H9 (cell line): ENCODE results near the gene LSS. TPM values are rescaled to one million over a fixed set of nuclear protein-coding genes. Genes with fewer than 3 reads are reported as not detected.

ENCODE experiments used
- DNase-seq: peaks from one replicate; pipeline ENCODE4 v3.0.0-alpha.2; 2017
- H2AFZ ChIP-seq: one replicate; pipeline ENCODE4 v1.6.1; 2013; ENCODE audit warnings: mild to moderate bottlenecking, low read length, control low read depth, moderate library complexity
- H2AK5ac ChIP-seq: 2 replicates; pipeline ENCODE4 v1.6.1; 2013; ENCODE audit warnings: low read length, control low read depth, mixed read lengths; ENCODE audit not compliant: insufficient read length
- H2BK120ac ChIP-seq: one replicate; pipeline ENCODE4 v1.6.1; 2013; ENCODE audit warnings: low read depth, mild to moderate bottlenecking, low read length, control low read depth, inconsistent platforms; ENCODE audit not compliant: poor library complexity, severe bottlenecking
- H2BK12ac ChIP-seq: 2 replicates; pipeline ENCODE4 v1.6.1; 2013; ENCODE audit warnings: low read length, control low read depth, mixed read lengths, low read depth; ENCODE audit not compliant: insufficient read length
- H2BK15ac ChIP-seq: 2 replicates; pipeline ENCODE4 v1.6.1; 2013; ENCODE audit warnings: low read depth, low read length, control low read depth
- H2BK20ac ChIP-seq: one replicate; pipeline ENCODE4 v1.6.1; 2013; ENCODE audit warnings: low read depth, mild to moderate bottlenecking, low read length, control low read depth, inconsistent platforms; ENCODE audit not compliant: poor library complexity, severe bottlenecking
- H2BK5ac ChIP-seq: 2 replicates; pipeline ENCODE4 v1.6.1; 2013; ENCODE audit warnings: low read length, control low read depth, mixed read lengths; ENCODE audit not compliant: insufficient read length
- H3K14ac ChIP-seq: 2 replicates; pipeline ENCODE4 v1.6.1; 2013; ENCODE audit warnings: low read length, control low read depth; ENCODE audit not compliant: insufficient read depth
- H3K18ac ChIP-seq: 2 replicates; pipeline ENCODE4 v1.6.1; 2013; ENCODE audit warnings: low read depth, mild to moderate bottlenecking, mixed read lengths, low read length, control low read depth; ENCODE audit not compliant: insufficient read length
- H3K23ac ChIP-seq: 2 replicates; pipeline ENCODE4 v1.6.1; 2013; ENCODE audit warnings: low read length, control low read depth, mixed read lengths, low read depth; ENCODE audit not compliant: insufficient read length
- H3K23me2 ChIP-seq: 2 replicates; pipeline ENCODE4 v1.6.1; 2013; ENCODE audit warnings: low read depth, mild to moderate bottlenecking, mixed read lengths, low read length, control low read depth; ENCODE audit not compliant: insufficient read length, poor library complexity, severe bottlenecking
- H3K27ac ChIP-seq: 2 replicates; pipeline ENCODE4 v1.5.1; 2013; ENCODE audit warnings: low read length, control low read depth, mixed read lengths, low read depth; ENCODE audit not compliant: insufficient read length
- H3K27me3 ChIP-seq: 2 replicates; pipeline ENCODE4 v1.6.1; 2013; ENCODE audit warnings: low read length, control low read depth, inconsistent platforms; ENCODE audit not compliant: insufficient read depth
- H3K4ac ChIP-seq: 2 replicates; pipeline ENCODE4 v1.6.1; 2013; ENCODE audit warnings: low read depth, mild to moderate bottlenecking, control low read depth, inconsistent platforms, low read length, moderate library complexity
- H3K4me1 ChIP-seq: 2 replicates; pipeline ENCODE4 v1.6.1; 2013; ENCODE audit warnings: low read length, control low read depth, inconsistent platforms; ENCODE audit not compliant: insufficient read depth
- H3K4me2 ChIP-seq: 2 replicates; pipeline ENCODE4 v1.6.1; 2013; ENCODE audit warnings: low read length, control low read depth, mixed read lengths; ENCODE audit not compliant: insufficient read length, insufficient read depth
- H3K56ac ChIP-seq: 2 replicates; pipeline ENCODE4 v1.6.1; 2013; ENCODE audit warnings: low read depth, mild to moderate bottlenecking, mixed read lengths, low read length, control low read depth; ENCODE audit not compliant: insufficient read length
- H3K79me1 ChIP-seq: 2 replicates; pipeline ENCODE4 v1.6.1; 2013; ENCODE audit warnings: low read depth, mild to moderate bottlenecking, moderate library complexity, low read length, control low read depth, inconsistent platforms; ENCODE audit not compliant: insufficient read depth, poor library complexity, severe bottlenecking
- H3K79me2 ChIP-seq: 2 replicates; pipeline ENCODE4 v1.6.1; 2013; ENCODE audit warnings: low read length, control low read depth, inconsistent platforms; ENCODE audit not compliant: insufficient read depth
- H3K9ac ChIP-seq: 2 replicates; pipeline ENCODE4 v1.6.1; 2013; ENCODE audit warnings: low read length, control low read depth, mixed read lengths; ENCODE audit not compliant: insufficient read length; ENCODE audit errors: extremely low read depth
- H3K9me3 ChIP-seq: one replicate; pipeline ENCODE4 v1.6.1; 2013; ENCODE audit warnings: low read depth, low read length, inconsistent platforms; ENCODE audit not compliant: control insufficient read depth
- H3T11ph ChIP-seq: one replicate; pipeline ENCODE4 v1.6.1; 2013; ENCODE audit warnings: mild to moderate bottlenecking, low read length, control low read depth, inconsistent platforms
- H4K20me1 ChIP-seq: one replicate; pipeline ENCODE4 v1.6.1; 2013; ENCODE audit not compliant: control insufficient read depth, insufficient read length, insufficient read depth
- H4K5ac ChIP-seq: 2 replicates; pipeline ENCODE4 v1.6.1; 2013; ENCODE audit warnings: low read depth, mild to moderate bottlenecking, mixed read lengths, low read length, control low read depth; ENCODE audit not compliant: insufficient read length
- H4K8ac ChIP-seq: replicated peaks from 2 replicates; pipeline ENCODE4 v1.6.1; 2013; ENCODE audit warnings: low read length, control low read depth, mixed read lengths, low read depth; ENCODE audit not compliant: insufficient read length
- H4K91ac ChIP-seq: 2 replicates; pipeline ENCODE4 v1.6.1; 2013; ENCODE audit warnings: low read depth, mild to moderate bottlenecking, moderate library complexity, mixed read lengths, low read length, control low read depth; ENCODE audit not compliant: insufficient read length
- H3K27ac Mint-ChIP-seq, 3 experiments: 2 replicates in 2 of 3; 3 replicates in 1 of 3; pipeline ENCODE4 v1.8.0; 2020 to 2021; ENCODE audit warnings: mixed read lengths in 3 of 3, mild to moderate bottlenecking in 1 of 3, moderate library complexity in 1 of 3
- H3K27me3 Mint-ChIP-seq: 2 replicates; pipeline ENCODE4 v1.8.0; 2021; ENCODE audit warnings: low read depth, mild to moderate bottlenecking, moderate library complexity, mixed read lengths
- H3K36me3 Mint-ChIP-seq, 3 experiments: 2 replicates in 2 of 3; 3 replicates in 1 of 3; pipeline ENCODE4 v1.8.0; 2020 to 2021; ENCODE audit warnings: low read depth in 3 of 3, mixed read lengths in 3 of 3; ENCODE audit not compliant: insufficient read depth in 1 of 3
- H3K4me1 Mint-ChIP-seq, 2 experiments: 2 replicates each; pipeline ENCODE4 v1.8.0; 2020; ENCODE audit warnings: mixed read lengths in 2 of 2
- H3K4me3 Mint-ChIP-seq, 2 experiments: 2 replicates in 1 of 2; 3 replicates in 1 of 2; pipeline ENCODE4 v1.8.0; 2020 to 2021; ENCODE audit warnings: mild to moderate bottlenecking in 2 of 2, mixed read lengths in 2 of 2, moderate library complexity in 1 of 2
- H3K9me3 Mint-ChIP-seq, 2 experiments: 2 replicates in 1 of 2; 3 replicates in 1 of 2; pipeline ENCODE4 v1.8.0; 2020; ENCODE audit warnings: mild to moderate bottlenecking in 2 of 2, mixed read lengths in 2 of 2, moderate library complexity in 1 of 2
- CTCF ChIP-seq: fragments of 200-600 bp; sonication (generic); conservative IDR thresholded peaks from 3 replicates; pipeline ENCODE4 v1.8.0; 2021; ENCODE audit warnings: antibody characterized with exemption, mild to moderate bottlenecking
- WGBS: extraction: QIAGEN DNeasy Blood & Tissue Kit; methylation state at CpG from one replicate; pipeline ENCODE4 v1.1.7; 2013; ENCODE audit warnings: missing lambda C conversion rate, low lambda C conversion rate, mixed read lengths; ENCODE audit not compliant: insufficient read length; ENCODE audit errors: extremely low coverage; 5-methylcytosine and 5-hydroxymethylcytosine counted together
- total RNA-seq: library from RNA; stranded (reverse); gene quantifications from 2 replicates; pipeline ENCODE4 v1.2.1, GENCODE V29; 2021

Gene LSS
- total RNA-seq, 1 experiment from 2014 or later: 69.2 TPM

GRCh38 chr21:46208761-46209721, 19.5 kb downstream of the LSS start:
- Histone ChIP-seq H3K4ac (no peak overlapping the region), H3K23ac (no peak overlapping the region), H3K79me2 (no peaks in the 10 kb centered on the region), H4K8ac (no peak overlapping the region), H3K4me1 (no peaks in the 10 kb centered on the region), H3K56ac (no peak overlapping the region), H3K9me3 (no peaks in the 10 kb centered on the region), H2AK5ac (no peak overlapping the region), H3K27ac (no peak overlapping the region), H4K5ac (no peak overlapping the region), H2BK12ac (no peak overlapping the region), H3K4me2 (no peak overlapping the region), H3T11ph (no peak overlapping the region), H2BK5ac (no peak overlapping the region), H2BK120ac (no peak overlapping the region), H3K14ac (no peak overlapping the region), H2BK15ac (no peak overlapping the region), H3K79me1 (no peaks in the 10 kb centered on the region), H2BK20ac (no peak overlapping the region), H4K20me1 (no peaks in the 10 kb centered on the region), H3K27me3 (no peaks in the 10 kb centered on the region), H4K91ac (no peak overlapping the region), H2AFZ (no peak overlapping the region), H3K18ac (no peak overlapping the region), H3K9ac (no peak overlapping the region), H3K23me2 (no peaks in the 10 kb centered on the region)
- no CpG with 5 or more reads among the region's 23 CpGs for WGBS
- H3K4me1 Mint-ChIP-seq: no peaks in the 10 kb centered on the region
- no peaks in the 10 kb centered on the region for H3K9me3 Mint-ChIP-seq
- 0 out of 7 replicates have a peak overlapping the region, but pooled peaks of 1 of the 3 experiments have one; percentile 44 for H3K27ac Mint-ChIP-seq
- TF ChIP-seq CTCF: no peak
- H3K36me3 Mint-ChIP-seq: peaks cover 29 to 59% (median 49%) of the 10 kb centered on the region in 3 experiments
- no peak overlapping the region for H3K4me3 Mint-ChIP-seq
- DNase-seq: no peak
- no peaks in the 10 kb centered on the region for H3K27me3 Mint-ChIP-seq
